GM12872 (cell line): ENCODE results near the gene RERE.

ENCODE experiments used
- CTCF ChIP-seq: IDR thresholded peaks from 3 replicates; pipeline ENCODE4 v1.5.1; 2011; ENCODE audit warnings: low read depth, mild to moderate bottlenecking, low read length, moderate library complexity; ENCODE audit not compliant: insufficient read depth

The RERE gene

GRCh38 chr1:8409106-8409505 is 408.3 kb downstream of the RERE start:
- TF ChIP-seq CTCF, result peak; percentile 59; the same call in 2 of the 3 replicates

- no peak for TF ChIP-seq CTCF
Measured at GRCh38 chr1:8408151-8408839, 409.1 kb downstream of the RERE start.

- TF ChIP-seq CTCF, result no peak
Measured at GRCh38 chr1:8407652-8408051, 409.8 kb downstream of the RERE start.

GRCh38 chr1:8406960-8407359 is 410.5 kb downstream of the RERE start:
- TF ChIP-seq CTCF, result no peak

- no peak for TF ChIP-seq CTCF
Measured at GRCh38 chr1:8406011-8406410, 411.4 kb downstream of the RERE start.

- TF ChIP-seq CTCF, result no peak
Measured at GRCh38 chr1:8404460-8405370, 412.7 kb downstream of the RERE start.

- no peak for TF ChIP-seq CTCF
Measured at GRCh38 chr1:8402109-8402710, 415.2 kb downstream of the RERE start.
